PC-9 (cell line): Measurements from ENCODE around the gene GDF2. TPM values are rescaled to one million over a fixed set of nuclear protein-coding genes. Genes with fewer than 3 reads are reported as not detected.

Source experiments
- BruUV-seq: library from RNA; stranded (reverse); fragments of 400-500 nt; replicated peaks from 2 replicates; lab custom pipeline; 2021; lab: Mats Ljungman, UMichigan
- CTCF ChIA-PET: fragments of 300-600 bp; sonication (Branson Sonifier 250); formaldehyde crosslinking; loops from one replicate; lab custom pipeline; 2022; ENCODE audit warnings: antibody characterized with exemption; lab: Charles Lee
- POLR2A ChIA-PET: fragments of 300-600 bp; sonication (Branson Sonifier 250); formaldehyde crosslinking; loops from one replicate; lab custom pipeline; 2022; ENCODE audit warnings: antibody characterized with exemption; ENCODE audit not compliant: unreplicated experiment; lab: Charles Lee
- DNase-seq, 2 experiments: peaks; one replicate each; pipeline versions ENCODE4 v3.0.0 to v3.0.0-alpha.2; 2015 to 2022; ENCODE audit warnings: mixed read lengths in 1 of 2
- H2AFZ ChIP-seq: fragments of 200-600 bp; sonication (generic); 2 replicates; pipeline ENCODE4 v1.8.1; 2017; ENCODE audit warnings: antibody characterized with exemption
- H3F3A ChIP-seq: fragments of 200-600 bp; sonication (generic); 2 replicates; pipeline ENCODE4 v1.8.1; 2017; ENCODE audit warnings: antibody characterized with exemption, mild to moderate bottlenecking, low read depth; ENCODE audit not compliant: insufficient read depth
- H3K27ac ChIP-seq: fragments of 200-600 bp; sonication (generic); 2 replicates; pipeline ENCODE4 v1.6.1; 2016; ENCODE audit warnings: mixed run types
- H3K27me3 ChIP-seq: fragments of 200-600 bp; sonication (generic); 2 replicates; pipeline ENCODE4 v1.6.1; 2016; ENCODE audit warnings: low read depth, mixed run types; ENCODE audit not compliant: insufficient read depth
- H3K36me3 ChIP-seq: fragments of 200-600 bp; sonication (generic); 2 replicates; pipeline ENCODE4 v1.6.1; 2016; ENCODE audit warnings: low read depth, mixed run types
- H3K4me1 ChIP-seq: fragments of 200-600 bp; sonication (generic); replicated peaks from 2 replicates; pipeline ENCODE4 v1.6.1; 2016; ENCODE audit warnings: mixed run types; ENCODE audit not compliant: insufficient read depth
- H3K4me2 ChIP-seq: fragments of 200-600 bp; sonication (generic); 2 replicates; pipeline ENCODE4 v1.6.1; 2017; ENCODE audit warnings: mixed run types
- H3K4me3 ChIP-seq: fragments of 200-600 bp; sonication (generic); 2 replicates; pipeline ENCODE4 v1.6.1; 2016; ENCODE audit warnings: mixed run types
- H3K79me2 ChIP-seq: fragments of 200-600 bp; sonication (generic); 2 replicates; pipeline ENCODE4 v1.6.1; 2017; ENCODE audit warnings: low read depth, mixed run types
- H3K9me2 ChIP-seq: fragments of 200-600 bp; sonication (generic); 2 replicates; pipeline ENCODE4 v1.8.1; 2017; ENCODE audit warnings: mild to moderate bottlenecking; ENCODE audit not compliant: insufficient read depth
- H3K9me3 ChIP-seq: fragments of 200-600 bp; sonication (generic); 2 replicates; pipeline ENCODE4 v1.8.1; 2016; ENCODE audit warnings: low read depth; ENCODE audit not compliant: insufficient read depth
- H4K20me1 ChIP-seq: fragments of 200-600 bp; sonication (generic); 2 replicates; pipeline ENCODE4 v1.8.1; 2017; ENCODE audit not compliant: insufficient read depth
- CTCF ChIP-seq: fragments of 200-600 bp; sonication (generic); conservative IDR thresholded peaks from 2 replicates; pipeline ENCODE4 v1.6.1; 2017; ENCODE audit warnings: mixed run types, antibody characterized with exemption, mild to moderate bottlenecking, moderate library complexity
- EZH2 ChIP-seq: fragments of 200-600 bp; sonication (generic); IDR thresholded peaks from 2 replicates; pipeline ENCODE4 v1.8.0; 2017; ENCODE audit warnings: antibody characterized with exemption, low read depth
- intact Hi-C: fragments of 100-400 bp; cut with micrococcal nuclease; formaldehyde crosslinking; loops from one replicate; pipeline ENCODE4 v1.10.0; 2022; ENCODE audit not compliant: unreplicated experiment
- total RNA-seq: library from RNA; stranded (reverse); gene quantifications from 2 replicates; pipeline ENCODE4 v1.2.3, GENCODE V29; 2021

GDF2 gene
- total RNA-seq, 1 experiment from 2014 or later: not detected

- CTCF ChIA-PET: no interaction called here
- POLR2A ChIA-PET: no interaction called here
- no peaks in the 10 kb centered on the region for H4K20me1 ChIP-seq
- H3K79me2 ChIP-seq: no peaks in the 10 kb centered on the region
- H3K4me3 ChIP-seq: no peak overlapping the region
- no peaks in the 10 kb centered on the region for H3K36me3 ChIP-seq
- no peaks in the 10 kb centered on the region for H3K9me2 ChIP-seq
- no peak overlapping the region for H3K4me2 ChIP-seq
- BruUV-seq: no TSS peak
- TF ChIP-seq EZH2 (no peak), CTCF (no peak)
- no peak overlapping the region for H3K27ac ChIP-seq
- peaks cover 14% of the 10 kb centered on the region for H3F3A ChIP-seq
- peaks cover 38% of the 10 kb centered on the region for H3K4me1 ChIP-seq
- no peak overlapping the region for H2AFZ ChIP-seq
- H3K27me3 ChIP-seq: no peaks in the 10 kb centered on the region
- H3K9me3 ChIP-seq: no peaks in the 10 kb centered on the region
- no peak for DNase-seq
- intact Hi-C loops: no loop called here
Observed at GRCh38 chr10:47366181-47366631, 44.0 kb downstream of the GDF2 start.

GRCh38 chr10:47366731-47367460 lies 44.6 kb downstream of the GDF2 start:
- no peaks in the 10 kb centered on the region for H3K79me2 ChIP-seq
- H3F3A ChIP-seq: peaks cover 8% of the 10 kb centered on the region
- DNase-seq: no peak
- H3K4me2 ChIP-seq: no peak overlapping the region
- ChIA-PET CTCF (no interaction called here), POLR2A (no interaction called here)
- no peak overlapping the region for H2AFZ ChIP-seq
- H3K9me2 ChIP-seq: no peaks in the 10 kb centered on the region
- intact Hi-C loops: no loop called here
- no peak overlapping the region for H3K27ac ChIP-seq
- H4K20me1 ChIP-seq: no peaks in the 10 kb centered on the region
- TF ChIP-seq EZH2 (no peak), CTCF (no peak)
- H3K9me3 ChIP-seq: no peaks in the 10 kb centered on the region
- no peaks in the 10 kb centered on the region for H3K27me3 ChIP-seq
- no TSS peak for BruUV-seq
- no peaks in the 10 kb centered on the region for H3K36me3 ChIP-seq
- H3K4me3 ChIP-seq: no peak overlapping the region
- H3K4me1 ChIP-seq: peaks cover 32% of the 10 kb centered on the region

GRCh38 chr10:47367646-47368045 lies 45.4 kb downstream of the GDF2 start:
- Histone ChIP-seq H3K79me2 (no peaks in the 10 kb centered on the region), H3K4me2 (no peak overlapping the region), H3K9me2 (no peaks in the 10 kb centered on the region), H3K9me3 (no peaks in the 10 kb centered on the region), H4K20me1 (no peaks in the 10 kb centered on the region), H3K4me3 (no peak overlapping the region), H3K27me3 (no peaks in the 10 kb centered on the region), H2AFZ (no peak overlapping the region), H3F3A (peaks cover 4% of the 10 kb centered on the region; the same call in 1 of the 2 replicates), H3K4me1 (peaks cover 24% of the 10 kb centered on the region), H3K36me3 (no peaks in the 10 kb centered on the region), H3K27ac (no peak overlapping the region)
- ChIA-PET POLR2A (no interaction called here), CTCF (no interaction called here)
- TF ChIP-seq CTCF (no peak), EZH2 (no peak)
- intact Hi-C loops: no loop called here
- no peak for DNase-seq
- no TSS peak for BruUV-seq
